ENCODE results near the gene BMP7.

The BMP7 gene

GRCh38 chr20:57248132-57248797 lies 18.2 kb downstream of the BMP7 start:
- no peak for TF ChIP-seq ZNF274 (IDR thresholded peaks at IDR 0.05; ENCODE audit: low read depth, low read length)
- no peak for TF ChIP-seq YY1 (IDR thresholded peaks at IDR 0.05; ENCODE audit: insufficient read depth, insufficient read length)
- no peak for TF ChIP-seq SUZ12 (IDR thresholded peaks at IDR 0.05; ENCODE audit: extremely low read depth, insufficient read depth, insufficient read length)
- peaks cover 18% of the 10 kb centered on the region for H3K4me1 ChIP-seq (ENCODE audit: insufficient read depth, insufficient read length)
- no peak overlapping the region for H3K4me3 ChIP-seq (ENCODE audit: insufficient read length, low read depth)
- DNase-seq (ENCODE audit: low read depth, low spot score), result no peak
- no peaks in the 10 kb centered on the region for H3K9me3 ChIP-seq (ENCODE audit: insufficient read depth, low read length)
- no peak overlapping the region for H3K9ac ChIP-seq (ENCODE audit: insufficient read length, low read depth)
- H3K27me3 ChIP-seq (ENCODE audit: insufficient read depth, insufficient read length), result no peaks in the 10 kb centered on the region
- no peaks in the 10 kb centered on the region for H3K36me3 ChIP-seq (ENCODE audit: insufficient read depth, insufficient read length, low read length)

- TF ChIP-seq SUZ12 (IDR thresholded peaks at IDR 0.05; ENCODE audit: extremely low read depth, insufficient read depth, insufficient read length) (no peak), YY1 (IDR thresholded peaks at IDR 0.05; ENCODE audit: insufficient read depth, insufficient read length) (no peak), ZNF274 (IDR thresholded peaks at IDR 0.05; ENCODE audit: low read depth, low read length) (no peak)
- Histone ChIP-seq H3K9me3 (ENCODE audit: insufficient read depth, low read length) (no peaks in the 10 kb centered on the region), H3K4me1 (ENCODE audit: insufficient read depth, insufficient read length) (peaks cover 18% of the 10 kb centered on the region), H3K27me3 (ENCODE audit: insufficient read depth, insufficient read length) (no peaks in the 10 kb centered on the region), H3K36me3 (ENCODE audit: insufficient read depth, insufficient read length, low read length) (no peaks in the 10 kb centered on the region), H3K4me3 (ENCODE audit: insufficient read length, low read depth) (no peak overlapping the region), H3K9ac (ENCODE audit: insufficient read length, low read depth) (no peak overlapping the region)
- DNase-seq (ENCODE audit: low read depth, low spot score), result no peak
Observed at GRCh38 chr20:57247292-57247965, 19.0 kb downstream of the BMP7 start.

DNA sequence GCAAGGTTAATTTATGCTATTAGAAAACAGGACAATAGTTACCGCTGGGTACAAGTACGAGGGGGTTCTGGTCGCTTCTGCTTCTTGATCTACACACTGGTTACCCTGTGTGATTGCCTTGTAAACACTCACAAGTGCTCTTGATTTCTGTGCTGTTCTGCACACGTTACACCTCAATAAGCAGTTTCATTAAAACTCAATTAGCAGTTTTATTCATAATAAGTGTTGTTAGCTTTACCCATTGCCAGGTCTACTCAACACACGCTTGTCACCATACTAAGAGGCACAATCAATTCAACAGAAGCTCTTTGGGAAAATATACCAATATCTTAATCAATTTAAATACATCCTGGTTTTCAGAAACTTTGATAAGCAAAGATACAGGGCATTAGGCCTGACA lies 20.4 kb downstream of the BMP7 start:
- Histone ChIP-seq H3K9me3 (ENCODE audit: insufficient read depth, low read length) (0 out of 2 replicates have a peak, but pooled peaks cover 3% of the 10 kb centered on the region), H3K9ac (ENCODE audit: insufficient read length, low read depth) (no peak overlapping the region), H3K4me1 (ENCODE audit: insufficient read depth, insufficient read length) (peaks cover 16% of the 10 kb centered on the region), H3K4me3 (ENCODE audit: insufficient read length, low read depth) (no peak overlapping the region), H3K36me3 (ENCODE audit: insufficient read depth, insufficient read length, low read length) (peaks cover 2% of the 10 kb centered on the region), H3K27me3 (ENCODE audit: insufficient read depth, insufficient read length) (no peaks in the 10 kb centered on the region)
- no peak for TF ChIP-seq YY1 (IDR thresholded peaks at IDR 0.05; ENCODE audit: insufficient read depth, insufficient read length)
- no peak for TF ChIP-seq SUZ12 (IDR thresholded peaks at IDR 0.05; ENCODE audit: extremely low read depth, insufficient read depth, insufficient read length)
- no peak for TF ChIP-seq ZNF274 (IDR thresholded peaks at IDR 0.05; ENCODE audit: low read depth, low read length)
- no peak for DNase-seq (ENCODE audit: low read depth, low spot score)

DNA sequence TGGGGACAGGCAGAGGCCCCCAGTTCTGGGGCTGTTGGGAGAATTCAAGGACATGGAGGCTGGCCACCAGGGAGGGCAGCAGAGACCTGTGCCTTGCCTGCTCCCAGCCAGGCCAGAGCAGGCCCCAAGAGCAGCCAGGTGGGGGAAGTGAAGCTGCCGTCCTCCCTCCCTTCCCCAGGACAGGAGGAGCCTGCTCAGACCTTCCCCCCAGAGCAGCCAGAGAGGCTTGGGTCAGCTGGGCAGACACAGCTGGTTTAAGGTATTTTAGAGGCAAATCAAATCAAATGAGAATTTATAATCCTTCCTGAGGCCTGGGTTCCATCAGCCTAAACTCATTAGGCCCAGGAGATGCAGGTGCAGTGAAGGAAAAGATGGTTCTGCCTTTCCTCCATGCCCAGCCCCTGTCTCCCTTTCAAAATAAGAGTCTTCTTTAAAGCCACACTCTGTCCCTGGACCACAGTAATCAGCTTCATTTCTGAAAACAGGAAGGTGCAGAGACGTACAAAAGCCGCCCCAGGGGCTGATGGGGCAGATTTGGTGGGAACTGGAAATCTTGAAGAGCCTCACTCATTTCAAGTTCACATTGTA lies 21.7 kb downstream of the BMP7 start:
- peaks cover 4% of the 10 kb centered on the region for H3K36me3 ChIP-seq (ENCODE audit: insufficient read depth, insufficient read length, low read length)
- H3K27me3 ChIP-seq (ENCODE audit: insufficient read depth, insufficient read length), result no peaks in the 10 kb centered on the region
- H3K9me3 ChIP-seq (ENCODE audit: insufficient read depth, low read length), result peaks cover 16% of the 10 kb centered on the region
- peaks cover 11% of the 10 kb centered on the region for H3K4me1 ChIP-seq (ENCODE audit: insufficient read depth, insufficient read length)
- TF ChIP-seq YY1 (IDR thresholded peaks at IDR 0.05; ENCODE audit: insufficient read depth, insufficient read length) (no peak), ZNF274 (IDR thresholded peaks at IDR 0.05; ENCODE audit: low read depth, low read length) (no peak), SUZ12 (IDR thresholded peaks at IDR 0.05; ENCODE audit: extremely low read depth, insufficient read depth, insufficient read length) (no peak)
- DNase-seq (ENCODE audit: low read depth, low spot score), result no peak
- H3K4me3 ChIP-seq (ENCODE audit: insufficient read length, low read depth), result no peak overlapping the region
- H3K9ac ChIP-seq (ENCODE audit: insufficient read length, low read depth), result no peak overlapping the region

DNA sequence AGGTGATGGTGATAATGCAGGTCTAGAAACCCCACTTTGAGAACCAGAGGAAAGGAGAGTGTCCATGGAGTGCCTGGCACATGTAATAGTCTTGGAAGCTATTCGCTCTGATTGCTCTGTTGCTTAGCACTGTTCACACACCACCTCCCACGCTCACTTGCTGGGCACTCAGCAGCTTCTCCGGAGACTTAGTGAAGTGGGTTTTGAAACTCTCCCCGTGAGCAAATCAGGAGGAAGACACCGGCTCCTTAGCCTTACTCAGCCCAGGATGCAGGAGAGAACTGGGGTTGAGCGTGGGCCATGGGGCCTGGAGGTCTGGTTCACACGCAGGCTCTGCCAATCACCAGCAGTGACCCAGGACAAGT lies 22.2 kb downstream of the BMP7 start:
- peaks cover 11% of the 10 kb centered on the region for H3K4me1 ChIP-seq (ENCODE audit: insufficient read depth, insufficient read length)
- no peak for TF ChIP-seq YY1 (IDR thresholded peaks at IDR 0.05; ENCODE audit: insufficient read depth, insufficient read length)
- TF ChIP-seq ZNF274 (IDR thresholded peaks at IDR 0.05; ENCODE audit: low read depth, low read length), result no peak
- TF ChIP-seq SUZ12 (IDR thresholded peaks at IDR 0.05; ENCODE audit: extremely low read depth, insufficient read depth, insufficient read length), result no peak
- no peak overlapping the region for H3K9ac ChIP-seq (ENCODE audit: insufficient read length, low read depth)
- H3K4me3 ChIP-seq (ENCODE audit: insufficient read length, low read depth), result no peak overlapping the region
- H3K27me3 ChIP-seq (ENCODE audit: insufficient read depth, insufficient read length), result no peaks in the 10 kb centered on the region
- H3K36me3 ChIP-seq (ENCODE audit: insufficient read depth, insufficient read length, low read length), result peaks cover 4% of the 10 kb centered on the region
- no peak for DNase-seq (ENCODE audit: low read depth, low spot score)
- H3K9me3 ChIP-seq (ENCODE audit: insufficient read depth, low read length), result peaks cover 21% of the 10 kb centered on the region

DNA sequence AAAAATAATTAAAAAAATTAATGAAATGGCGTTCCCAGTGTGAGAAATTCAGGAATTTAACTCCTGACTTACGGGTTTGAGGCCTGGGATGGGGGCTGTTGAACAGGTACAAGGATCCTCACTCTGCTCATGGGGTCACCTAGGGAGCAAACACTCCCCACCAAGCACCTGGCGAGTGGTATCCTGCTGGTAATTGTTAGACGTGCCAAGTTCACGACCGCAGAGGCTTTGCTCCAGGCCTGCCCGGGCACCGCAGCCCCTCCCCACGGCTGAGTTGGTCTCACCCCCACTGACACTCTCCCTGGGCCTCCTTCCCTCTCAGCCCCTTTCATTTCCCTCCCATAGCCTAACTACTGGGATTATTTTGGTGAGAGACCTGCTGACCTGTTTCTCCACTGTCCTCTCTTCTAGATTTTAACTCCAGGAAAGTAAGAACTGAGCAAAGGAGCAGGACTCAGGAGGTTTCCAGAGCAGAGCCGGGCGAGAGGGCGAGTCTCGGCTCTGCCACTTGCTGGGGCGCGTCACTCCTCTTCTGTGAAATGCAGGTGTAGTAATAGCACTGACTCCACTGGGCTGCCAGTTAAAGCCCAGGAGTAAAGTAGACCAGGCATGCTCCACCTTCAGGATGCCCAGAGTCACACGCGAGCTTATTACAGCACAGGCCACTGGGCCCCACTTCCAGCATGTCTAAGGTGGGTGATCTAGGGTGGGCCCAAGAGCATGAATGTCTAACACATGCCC lies 22.8 kb downstream of the BMP7 start:
- no peak for DNase-seq (ENCODE audit: low read depth, low spot score)
- TF ChIP-seq YY1 (IDR thresholded peaks at IDR 0.05; ENCODE audit: insufficient read depth, insufficient read length) (no peak), ZNF274 (IDR thresholded peaks at IDR 0.05; ENCODE audit: low read depth, low read length) (no peak), SUZ12 (IDR thresholded peaks at IDR 0.05; ENCODE audit: extremely low read depth, insufficient read depth, insufficient read length) (no peak)
- Histone ChIP-seq H3K36me3 (ENCODE audit: insufficient read depth, insufficient read length, low read length) (peaks cover 4% of the 10 kb centered on the region), H3K4me1 (ENCODE audit: insufficient read depth, insufficient read length) (peaks cover 11% of the 10 kb centered on the region), H3K9ac (ENCODE audit: insufficient read length, low read depth) (no peak overlapping the region), H3K27me3 (ENCODE audit: insufficient read depth, insufficient read length) (no peaks in the 10 kb centered on the region), H3K9me3 (ENCODE audit: insufficient read depth, low read length) (peaks cover 25% of the 10 kb centered on the region), H3K4me3 (ENCODE audit: insufficient read length, low read depth) (no peak overlapping the region)
